22Rv1 (cell line): ENCODE results near the gene TMEM117.

Source experiments
- ZFX ChIP-seq: fragments of 450-650 bp; IDR thresholded peaks from 2 replicates; pipeline ENCODE4 v1.6.1; 2017; ENCODE audit warnings: antibody characterized with exemption, borderline replicate concordance
- TF ChIP-seq, protein P1 (sequence below): fragments of 450-650 bp; IDR thresholded peaks from 2 replicates; pipeline ENCODE4 v1.5.1; 2017; ENCODE audit warnings: mild to moderate bottlenecking

DNA sequence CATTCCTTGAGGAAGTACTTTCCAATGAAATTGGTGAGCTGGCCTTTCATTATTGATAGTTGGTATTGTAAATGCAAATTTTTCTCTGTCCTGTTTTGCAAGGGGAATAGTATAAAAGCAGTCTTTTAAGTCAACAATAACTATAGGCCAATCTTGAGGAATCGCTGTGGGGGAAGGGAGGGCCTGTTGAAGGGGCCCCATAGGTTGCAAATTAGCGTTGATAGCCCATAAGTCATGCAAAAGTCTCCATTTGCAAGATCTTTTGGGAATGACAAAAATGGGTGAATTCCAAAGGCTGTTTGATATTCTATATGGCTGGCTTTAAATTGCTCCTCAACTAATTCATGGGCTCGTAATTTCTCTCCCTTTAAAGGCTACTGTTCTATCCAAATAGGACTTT lies 143.6 kb downstream of the TMEM117 start:
- TF ChIP-seq, protein P1, sequence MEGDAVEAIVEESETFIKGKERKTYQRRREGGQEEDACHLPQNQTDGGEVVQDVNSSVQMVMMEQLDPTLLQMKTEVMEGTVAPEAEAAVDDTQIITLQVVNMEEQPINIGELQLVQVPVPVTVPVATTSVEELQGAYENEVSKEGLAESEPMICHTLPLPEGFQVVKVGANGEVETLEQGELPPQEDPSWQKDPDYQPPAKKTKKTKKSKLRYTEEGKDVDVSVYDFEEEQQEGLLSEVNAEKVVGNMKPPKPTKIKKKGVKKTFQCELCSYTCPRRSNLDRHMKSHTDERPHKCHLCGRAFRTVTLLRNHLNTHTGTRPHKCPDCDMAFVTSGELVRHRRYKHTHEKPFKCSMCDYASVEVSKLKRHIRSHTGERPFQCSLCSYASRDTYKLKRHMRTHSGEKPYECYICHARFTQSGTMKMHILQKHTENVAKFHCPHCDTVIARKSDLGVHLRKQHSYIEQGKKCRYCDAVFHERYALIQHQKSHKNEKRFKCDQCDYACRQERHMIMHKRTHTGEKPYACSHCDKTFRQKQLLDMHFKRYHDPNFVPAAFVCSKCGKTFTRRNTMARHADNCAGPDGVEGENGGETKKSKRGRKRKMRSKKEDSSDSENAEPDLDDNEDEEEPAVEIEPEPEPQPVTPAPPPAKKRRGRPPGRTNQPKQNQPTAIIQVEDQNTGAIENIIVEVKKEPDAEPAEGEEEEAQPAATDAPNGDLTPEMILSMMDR = no peak
- no peak for TF ChIP-seq ZFX
